ENCODE data around the gene CNTNAP5.
A peak's percentile ranks its signal among the peaks of the same experiment; 100 is the strongest.

The CNTNAP5 gene

GRCh38 chr2:124025171-124025580 lies at the start of gene CNTNAP5:
TSS of gene CNTNAP5 (plus strand) at chr2:124025287. CDS start at chr2:124025651, 364 bp downstream.
- FAIRE-seq, result no peak
- DNase-seq (ENCODE audit: insufficient read length, low spot score), result no peak

- DNase-seq (ENCODE audit: insufficient read length, low spot score), result no peak
Observed at GRCh38 chr2:123976054-123976648, 48.9 kb upstream of the CNTNAP5 start.

GRCh38 chr2:123993728-123994323 lies 31.3 kb upstream of the CNTNAP5 start:
- DNase-seq (ENCODE audit: insufficient read length, low spot score) (no peak), FAIRE-seq (no peak)

More at GRCh38 chr2:123976054-123976648, 48.9 kb upstream of the CNTNAP5 start:
- no peak for FAIRE-seq

- no peak for FAIRE-seq
- DNase-seq (ENCODE audit: insufficient read length, low spot score), result no peak
Observed at GRCh38 chr2:123999681-124000080, 25.4 kb upstream of the CNTNAP5 start.

- DNase-seq (ENCODE audit: insufficient read length, low spot score) (no peak), FAIRE-seq (no peak)
Observed at GRCh38 chr2:124001696-124002430, 23.2 kb upstream of the CNTNAP5 start.

- DNase-seq (ENCODE audit: insufficient read length, low spot score), result no peak
- no peak for FAIRE-seq
Observed at GRCh38 chr2:124018890-124019289, 6.2 kb upstream of the CNTNAP5 start.

GRCh38 chr2:124024561-124025170 lies 421 bp upstream of the CNTNAP5 start:
- FAIRE-seq, result no peak
- DNase-seq (ENCODE audit: insufficient read length, low spot score), result no peak

- DNase-seq (ENCODE audit: insufficient read length, low spot score) (no peak), FAIRE-seq (no peak)
Observed at GRCh38 chr2:124025891-124026434, 876 bp downstream of the CNTNAP5 start.

- FAIRE-seq, result no peak
- DNase-seq (ENCODE audit: insufficient read length, low spot score), result no peak
Observed at GRCh38 chr2:124026503-124026902, 1.4 kb downstream of the CNTNAP5 start.

GRCh38 chr2:124027182-124027581 lies 2.1 kb downstream of the CNTNAP5 start:
- DNase-seq (ENCODE audit: insufficient read length, low spot score) (peak; percentile 10), FAIRE-seq (no peak)

- FAIRE-seq (no peak), DNase-seq (ENCODE audit: insufficient read length, low spot score) (no peak)
Observed at GRCh38 chr2:124032799-124033198, 7.7 kb downstream of the CNTNAP5 start.

GRCh38 chr2:124034265-124034664 lies 9.2 kb downstream of the CNTNAP5 start:
- DNase-seq (ENCODE audit: insufficient read length, low spot score) (no peak), FAIRE-seq (no peak)

GRCh38 chr2:124035001-124035400 lies 9.9 kb downstream of the CNTNAP5 start:
- no peak for FAIRE-seq
- no peak for DNase-seq (ENCODE audit: insufficient read length, low spot score)

- FAIRE-seq, result no peak
- no peak for DNase-seq (ENCODE audit: insufficient read length, low spot score)
Observed at GRCh38 chr2:124039032-124039431, 13.9 kb downstream of the CNTNAP5 start.

GRCh38 chr2:124039762-124040291 lies 14.7 kb downstream of the CNTNAP5 start:
- FAIRE-seq (no peak), DNase-seq (ENCODE audit: insufficient read length, low spot score) (no peak)

GRCh38 chr2:124045894-124046293 lies 20.8 kb downstream of the CNTNAP5 start:
- FAIRE-seq (no peak), DNase-seq (ENCODE audit: insufficient read length, low spot score) (no peak)

GRCh38 chr2:124046332-124046731 lies 21.2 kb downstream of the CNTNAP5 start:
- FAIRE-seq (no peak), DNase-seq (ENCODE audit: insufficient read length, low spot score) (no peak)

GRCh38 chr2:124048102-124048501 lies 23.0 kb downstream of the CNTNAP5 start:
- FAIRE-seq, result no peak
- DNase-seq (ENCODE audit: insufficient read length, low spot score), result no peak

GRCh38 chr2:124048664-124049063 lies 23.6 kb downstream of the CNTNAP5 start:
- DNase-seq (ENCODE audit: insufficient read length, low spot score) (no peak), FAIRE-seq (no peak)

- FAIRE-seq, result no peak
- no peak for DNase-seq (ENCODE audit: insufficient read length, low spot score)
Observed at GRCh38 chr2:124049136-124049535, 24.0 kb downstream of the CNTNAP5 start.

Data from HTR-8/SVneo (cell line).